ENCODE results near the gene PDK2. TPM values are rescaled to one million over a fixed set of nuclear protein-coding genes. Genes with fewer than 3 reads are reported as not detected.

PDK2 gene
- total and polyA plus RNA-seq, 9 of the 15 experiments (the other 6 are each of a cell fraction or from before 2014, with no cell fraction given), result 0.03 to 2.5 (median 1.4) TPM

GRCh38 chr17:50103252-50103651 is 8.1 kb downstream of the PDK2 start:
- Histone ChIP-seq H3K9me1 (ENCODE audit: control insufficient read depth, insufficient read depth, low read length) (peaks cover 4% of the 10 kb centered on the region), H3K4me3 (no peak overlapping the region), H3K79me2 (ENCODE audit: control insufficient read depth, insufficient read depth, low read length) (no peaks in the 10 kb centered on the region), H3K4me2 (ENCODE audit: insufficient read depth, low read length) (no peak overlapping the region), H4K20me1 (replicated peaks; ENCODE audit: control insufficient read depth, insufficient read depth, low read length) (0 out of 2 replicates have a peak, but pooled peaks cover 3% of the 10 kb centered on the region), H3K27ac (ENCODE audit: extremely low read depth, low read depth, low read length) (no peak overlapping the region), H3K9me3 (replicated peaks; ENCODE audit: control insufficient read depth, insufficient read depth, low read depth, low read length) (no peaks in the 10 kb centered on the region), H3K36me3 (ENCODE audit: control insufficient read depth, insufficient read depth, low read length) (no peaks in the 10 kb centered on the region), H2AFZ (ENCODE audit: low read depth, low read length) (no peak overlapping the region), H3K4me1 (replicated peaks in 1 of 2; ENCODE audit: control insufficient read depth in 2 of 2, insufficient read depth in 2 of 2, low read length in 2 of 2) (peaks cover 23 to 30% of the 10 kb centered on the region in 2 experiments; a peak in 4 of 5 replicates), H3K27me3 (ENCODE audit: control insufficient read depth in 2 of 2, insufficient read depth in 2 of 2, low read length in 2 of 2) (peaks cover 4 to 47% of the 10 kb centered on the region in 2 experiments; a peak in 3 of 5 replicates), H3K9ac (ENCODE audit: insufficient read depth in 1 of 2, low read depth in 2 of 2, low read length in 2 of 2) (no peak overlapping the region)
- ChIA-PET CTCF (ENCODE audit: low intra/inter-chr PET ratio) (no interaction called here), POLR2A (interaction anchor here (0.7 to 0.8 kb wide), 2 partner anchors 9 to 13 kb away, joined by 4 read pairs; no protein-coding TSS in a partner anchor)
- no TSS peak for BruUV-seq (replicated peaks)
- 26% methylated on average over 2 of the region's 2 CpGs for WGBS (ENCODE audit: insufficient coverage, low coverage, missing lambda C conversion rate)
- no peak for TF ChIP-seq RNF219 (CRISPR knock-in tag; IDR thresholded peaks at IDR 0.05)
- TF ChIP-seq ESRRA (IDR thresholded peaks at IDR 0.05; ENCODE audit: borderline replicate concordance, low read depth), result no peak
- TF ChIP-seq ATF1 (CRISPR knock-in tag; IDR thresholded peaks at IDR 0.05), result no peak
- no peak for TF ChIP-seq ATF1 (tag; IDR thresholded peaks at IDR 0.05)
- no peak for TF ChIP-seq ZNF184 (CRISPR knock-in tag; IDR thresholded peaks at IDR 0.05)
- TF ChIP-seq, protein P1, sequence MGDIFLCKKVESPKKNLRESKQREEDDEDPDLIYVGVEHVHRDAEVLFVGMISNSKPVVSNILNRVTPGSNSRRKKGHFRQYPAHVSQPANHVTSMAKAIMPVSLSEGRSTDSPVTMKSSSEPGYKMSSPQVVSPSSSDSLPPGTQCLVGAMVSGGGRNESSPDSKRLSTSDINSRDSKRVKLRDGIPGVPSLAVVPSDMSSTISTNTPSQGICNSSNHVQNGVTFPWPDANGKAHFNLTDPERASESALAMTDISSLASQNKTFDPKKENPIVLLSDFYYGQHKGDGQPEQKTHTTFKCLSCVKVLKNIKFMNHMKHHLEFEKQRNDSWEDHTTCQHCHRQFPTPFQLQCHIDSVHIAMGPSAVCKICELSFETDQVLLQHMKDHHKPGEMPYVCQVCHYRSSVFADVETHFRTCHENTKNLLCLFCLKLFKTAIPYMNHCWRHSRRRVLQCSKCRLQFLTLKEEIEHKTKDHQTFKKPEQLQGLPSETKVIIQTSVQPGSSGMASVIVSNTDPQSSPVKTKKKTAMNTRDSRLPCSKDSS (IDR thresholded peaks at IDR 0.05; ENCODE audit: low read depth, partially characterized antibody), result no peak
- TF ChIP-seq ZFP36 (IDR thresholded peaks at IDR 0.05; ENCODE audit: low read depth, low read length, partially characterized antibody), result peak; percentile 36
- no peak for TF ChIP-seq ELK3 (CRISPR knock-in tag; IDR thresholded peaks at IDR 0.05)
- no peak for TF ChIP-seq ZNF584 (CRISPR knock-in tag; IDR thresholded peaks at IDR 0.05; ENCODE audit: low read depth)
- intact Hi-C loops (cut with micrococcal nuclease), result no loop called here
- in situ Hi-C loops (cut with MboI), result no loop called here
- peak; percentile 37 for FAIRE-seq
- no peak for DNase-seq (ENCODE audit: extremely low read depth in 1 of 4, low spot score in 3 of 4)
- no peak for ATAC-seq

Measured in K562 (cell line).